Adrenal gland (tissue), 5 donors: ENCODE results near the gene ARHGEF28.

Experiments used
- CTCF ChIP-seq, 6 experiments: fragments of 450-650 bp in 4 of 6; fragments of 200-600 bp in 2 of 6; sonication (generic) in 1 of 6; IDR thresholded peaks; 1 replicate in 5 of 6; 2 replicates in 1 of 6; pipeline versions ENCODE4 v1.5.1 to v1.8.0; 2016 to 2021; ENCODE audit warnings: antibody characterized with exemption in 6 of 6, mild to moderate bottlenecking in 2 of 6, moderate library complexity in 1 of 6
- POLR2A ChIP-seq, 2 donors: fragments of 450-650 bp; IDR thresholded peaks; one replicate each; pipeline ENCODE4 v1.6.1; 2017; ENCODE audit warnings: antibody characterized with exemption in 2 of 2, mild to moderate bottlenecking in 2 of 2, moderate library complexity in 1 of 2
- donor health status: DM: no; HTN: no; CAD: no.

- TF ChIP-seq POLR2A (IDR thresholded peaks at IDR 0.05) (no peak), CTCF (IDR thresholded peaks at IDR 0.05) (no peak)
These were observed 14.9 kb downstream of the ARHGEF28 start for GRCh38 chr5:73640861-73641320.
